C4-2B (cell line): ENCODE results near the gene ZNF579.

Source experiments
- CTCF ChIP-seq: fragments of 450-650 bp; conservative IDR thresholded peaks from 2 replicates; pipeline ENCODE4 v1.5.1; 2017; ENCODE audit warnings: mild to moderate bottlenecking
- ZFX ChIP-seq: fragments of 450-650 bp; IDR thresholded peaks from 2 replicates; pipeline ENCODE4 v1.6.1; 2017

DNA sequence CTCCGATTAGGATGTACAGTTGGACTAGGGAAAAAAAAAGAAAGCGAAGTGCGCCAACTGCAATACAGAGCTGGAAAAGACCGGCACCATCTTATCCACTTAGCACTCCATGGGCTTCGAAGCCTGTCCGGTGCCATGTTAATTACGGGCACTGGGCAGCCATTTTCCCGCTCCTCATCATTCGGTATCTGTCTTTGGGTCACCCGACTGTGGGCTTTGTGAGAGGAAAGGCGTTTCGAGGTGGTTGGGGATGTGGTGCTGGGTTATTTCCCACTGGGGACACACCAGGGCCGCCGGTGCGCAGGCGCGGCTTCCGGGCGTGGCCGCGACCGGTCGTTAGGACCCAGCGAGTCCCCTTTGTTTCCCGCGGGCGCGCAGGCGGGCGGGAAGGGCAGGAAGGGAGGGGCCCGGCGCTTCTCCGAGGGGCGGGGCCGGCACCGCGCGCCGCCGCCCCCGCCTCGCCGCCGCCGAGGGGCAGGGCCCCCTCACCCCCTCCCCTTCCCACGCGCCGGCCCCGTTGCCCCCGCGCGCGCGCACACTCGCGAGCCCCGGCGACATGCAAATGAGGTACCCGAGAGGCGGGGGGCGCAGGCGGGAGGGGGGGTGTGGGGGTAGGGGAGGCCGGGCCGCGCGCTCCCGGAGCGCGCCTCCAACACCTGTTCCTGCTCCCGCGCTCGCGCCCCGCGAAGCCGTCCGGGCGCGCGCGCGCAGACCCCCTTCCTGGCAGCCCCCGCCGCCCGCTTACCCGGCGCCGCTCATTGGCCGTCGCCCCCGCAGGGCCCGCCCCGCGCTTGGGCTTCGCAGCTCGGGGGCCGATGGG, 19.4 kb upstream of the ZNF579 start, which contains the start of gene ZNF524:
- TF ChIP-seq CTCF: no peak
- no peak for TF ChIP-seq ZFX
